NCI-H345 (cell line): ENCODE results near the gene SBF1.

Experiments used
- DNase-seq: peaks from one replicate; lab custom pipeline; 2025; lab: John Stamatoyannopoulos, UW

The SBF1 gene

GRCh38 chr22:50505776-50506610 is 31.2 kb upstream of the SBF1 start:
- no peak for DNase-seq

- DNase-seq = no peak
Measured at GRCh38 chr22:50505276-50505775, 30.5 kb upstream of the SBF1 start.

- DNase-seq = no peak
Measured at GRCh38 chr22:50504369-50505211, 29.8 kb upstream of the SBF1 start.

- DNase-seq = no peak
Measured at GRCh38 chr22:50503475-50504145, 28.8 kb upstream of the SBF1 start.

- no peak for DNase-seq
Measured at GRCh38 chr22:50502628-50503474, 28.0 kb upstream of the SBF1 start.

GRCh38 chr22:50502096-50502495 is 27.3 kb upstream of the SBF1 start:
- no peak for DNase-seq

GRCh38 chr22:50500452-50500851 is 25.6 kb upstream of the SBF1 start:
- DNase-seq = no peak

- DNase-seq = peak; percentile 65
Measured at GRCh38 chr22:50498322-50498890, 23.6 kb upstream of the SBF1 start.

GRCh38 chr22:50497093-50497492 is 22.3 kb upstream of the SBF1 start:
- DNase-seq = no peak

GRCh38 chr22:50490531-50491308 is 15.9 kb upstream of the SBF1 start:
- DNase-seq = no peak

- DNase-seq = no peak
Measured at GRCh38 chr22:50489363-50490243, 14.8 kb upstream of the SBF1 start.

- no peak for DNase-seq
Measured at GRCh38 chr22:50488886-50489285, 14.1 kb upstream of the SBF1 start.

GRCh38 chr22:50488006-50488677 is 13.3 kb upstream of the SBF1 start:
- no peak for DNase-seq

GRCh38 chr22:50487290-50488005 is 12.6 kb upstream of the SBF1 start:
- DNase-seq = no peak

GRCh38 chr22:50486561-50487289 is 11.9 kb upstream of the SBF1 start, which contains the start of gene MIOX:
MIOX (plus strand) TSS chr22:50486859; CDS start chr22:50486898, 39 bp downstream.
- DNase-seq = no peak

GRCh38 chr22:50485221-50486131 is 10.6 kb upstream of the SBF1 start:
- DNase-seq = peak; percentile 24
